NK-92 treated with Interleukin-12 subunit alpha and Interleukin-12 subunit beta, amount 100 ng/mL, for 24 hours (cell line): ENCODE results near the gene NACAD.
"Not testable (repeated sequence)": the region's sequence is repeated elsewhere in the genome, so short reads cannot be mapped to it uniquely, and the experiment has no call there.

Experiments
- DNase-seq: peaks from one replicate; lab custom pipeline; 2025; lab: John Stamatoyannopoulos, UW

Gene NACAD

GRCh38 chr7:45114257-45114656 is 25.5 kb upstream of the NACAD start:
- not testable (repeated sequence) for DNase-seq

GRCh38 chr7:45112648-45113047 is 23.9 kb upstream of the NACAD start:
- no peak for DNase-seq

GRCh38 chr7:45111298-45112223 is 22.8 kb upstream of the NACAD start, which contains the start of gene TBRG4:
TSS of gene TBRG4 (minus strand) at chr7:45111697. CDS start at chr7:45109237, 2,460 bp downstream.
- DNase-seq: peak; percentile 81

GRCh38 chr7:45108863-45109262 is 20.1 kb upstream of the NACAD start:
- no peak for DNase-seq

- DNase-seq: no peak
These were observed 18.6 kb upstream of the NACAD start for GRCh38 chr7:45107356-45107755.

GRCh38 chr7:45106820-45107219 is 18.1 kb upstream of the NACAD start:
- DNase-seq: no peak

- no peak for DNase-seq
These were observed 16.9 kb upstream of the NACAD start for GRCh38 chr7:45105588-45106188.

- DNase-seq: no peak
These were observed 16.2 kb upstream of the NACAD start for GRCh38 chr7:45104844-45105587.

GRCh38 chr7:45103958-45104843 is 15.4 kb upstream of the NACAD start:
- DNase-seq: no peak

GRCh38 chr7:45102785-45103712 is 14.3 kb upstream of the NACAD start:
- no peak for DNase-seq

- no peak for DNase-seq
These were observed 13.0 kb upstream of the NACAD start for GRCh38 chr7:45101748-45102147.

- DNase-seq: no peak
These were observed 12.2 kb upstream of the NACAD start for GRCh38 chr7:45100761-45101480.

- DNase-seq: no peak
These were observed 11.4 kb upstream of the NACAD start for GRCh38 chr7:45099891-45100760.

- DNase-seq: no peak
These were observed 10.4 kb upstream of the NACAD start for GRCh38 chr7:45098983-45099839.

GRCh38 chr7:45092931-45093235 is 4.1 kb upstream of the NACAD start:
- DNase-seq: no peak

GRCh38 chr7:45092100-45092930 is 3.5 kb upstream of the NACAD start:
- DNase-seq: no peak

- DNase-seq: no peak
These were observed 647 bp upstream of the NACAD start for GRCh38 chr7:45089341-45089891.
